Head of caudate nucleus (tissue), 42 donors: ENCODE data around the gene BCR.

ENCODE experiments used
- DNase-seq, 42 donors: peaks; one replicate each; pipeline versions ENCODE4 v3.0.0 to v3.0.0-alpha.2; 2020 to 2021; ENCODE audit warnings: mixed read lengths in 7 of 42
- intact Hi-C: fragments of 100-400 bp; cut with DNase I; formaldehyde crosslinking; loops from one replicate; pipeline ENCODE4 v1.15.0; 2022

BCR gene

DNA sequence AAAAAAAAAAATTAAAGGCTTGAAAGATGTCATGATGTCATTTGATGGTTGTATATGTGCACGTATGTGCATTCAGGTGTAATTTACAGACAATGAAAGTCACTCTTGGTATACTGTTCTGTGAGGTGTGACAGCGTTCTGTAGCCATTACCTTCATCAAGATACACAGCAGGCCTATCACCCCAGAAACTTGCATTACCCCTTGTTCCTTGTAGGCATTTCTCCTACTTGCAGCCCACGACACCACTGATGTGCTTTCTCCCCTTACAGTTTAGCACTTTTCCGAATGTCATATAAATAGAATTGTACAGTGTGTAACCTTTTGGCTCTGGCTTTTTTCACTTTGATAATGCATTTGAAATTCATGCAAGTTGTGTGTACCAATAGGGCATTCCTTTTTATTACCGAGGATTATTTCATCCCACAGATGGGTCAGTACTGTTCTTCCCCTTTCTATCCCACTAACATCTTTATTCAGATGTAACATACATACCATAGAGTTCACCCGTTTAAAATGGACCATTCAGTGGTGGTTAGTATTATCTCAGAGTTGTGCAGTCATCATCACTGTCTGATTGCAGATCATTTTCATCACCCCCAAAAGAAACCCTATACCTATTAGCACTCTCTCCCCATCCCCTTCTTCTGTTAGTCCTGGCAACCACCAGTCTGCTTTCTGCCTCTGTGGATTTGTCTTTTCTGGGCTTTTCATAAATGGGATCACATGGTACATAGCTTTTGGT, 30.3 kb downstream of the BCR start:
- intact Hi-C loops, result no loop called here
- DNase-seq, result peak in 3 of 42 donors; percentile 52 to 63 (median 62)

DNA sequence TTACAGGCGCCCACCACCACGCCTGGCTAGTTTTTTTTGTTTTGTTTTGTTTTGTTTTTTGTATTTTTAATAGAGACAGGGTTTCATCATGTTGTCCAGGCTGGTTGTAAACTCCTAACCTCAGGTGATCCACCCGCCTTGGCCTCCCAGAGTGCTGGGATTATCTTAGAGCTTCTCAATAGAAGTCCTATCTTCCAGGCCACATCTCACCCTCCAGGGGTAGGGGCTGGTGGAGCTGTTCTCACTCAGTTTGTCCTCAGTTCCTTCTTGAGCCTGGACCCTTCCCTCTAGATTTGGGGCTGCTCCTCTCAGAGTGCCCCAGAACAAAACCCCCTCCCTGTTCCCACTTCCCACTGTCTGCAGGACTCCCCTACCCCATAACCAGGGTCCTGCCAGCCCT, 31.3 kb downstream of the BCR start:
- intact Hi-C loops, result no loop called here
- DNase-seq, result no peak

DNA sequence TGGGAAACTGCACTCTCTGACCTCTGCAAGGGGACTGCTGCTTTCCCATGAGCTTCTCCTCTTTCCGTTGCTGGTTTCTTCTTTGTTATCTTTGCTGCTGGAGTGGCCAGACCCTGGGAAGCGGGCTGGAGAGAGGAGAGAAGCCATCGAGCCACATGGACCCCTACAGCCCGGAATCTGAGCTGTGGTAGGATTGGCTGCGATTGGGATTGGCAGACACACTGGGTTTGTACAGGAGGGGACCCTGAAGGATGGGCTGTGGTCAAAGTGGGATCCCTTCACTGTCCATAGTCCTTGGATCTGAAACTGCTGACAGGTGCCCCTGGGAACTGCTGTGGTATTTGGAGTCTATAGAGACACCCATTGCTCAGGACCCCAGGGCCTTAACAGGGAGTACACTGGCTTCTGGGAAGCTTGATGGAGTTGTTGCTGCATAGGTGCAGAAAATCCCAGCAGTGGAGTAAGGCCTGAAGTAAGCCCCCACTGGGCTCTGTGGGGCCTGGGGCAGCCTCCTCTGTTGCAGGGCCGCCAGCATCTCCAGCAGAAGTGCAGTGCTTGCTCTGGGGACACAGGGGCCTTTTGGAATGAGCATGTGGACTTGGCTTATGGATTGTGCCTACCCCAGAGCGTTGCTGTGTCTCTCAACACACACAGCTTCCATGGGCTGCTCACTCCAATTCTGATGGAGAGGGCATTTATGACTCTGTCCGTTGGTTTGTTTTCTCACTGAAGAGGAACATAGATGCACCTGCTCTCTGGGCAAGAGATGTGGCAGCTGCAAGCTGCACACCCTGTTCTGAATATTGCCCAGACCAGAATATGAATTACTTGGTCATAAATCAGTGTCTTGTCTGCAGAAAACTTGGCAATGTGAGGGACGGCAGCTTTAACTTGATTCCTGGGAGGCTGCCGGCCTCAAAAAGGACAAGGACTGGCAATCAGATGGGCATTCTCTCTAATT, 32.0 kb downstream of the BCR start:
- intact Hi-C loops, result no loop called here
- peak in 2 of 42 donors; percentile 21 to 30 for DNase-seq

DNA sequence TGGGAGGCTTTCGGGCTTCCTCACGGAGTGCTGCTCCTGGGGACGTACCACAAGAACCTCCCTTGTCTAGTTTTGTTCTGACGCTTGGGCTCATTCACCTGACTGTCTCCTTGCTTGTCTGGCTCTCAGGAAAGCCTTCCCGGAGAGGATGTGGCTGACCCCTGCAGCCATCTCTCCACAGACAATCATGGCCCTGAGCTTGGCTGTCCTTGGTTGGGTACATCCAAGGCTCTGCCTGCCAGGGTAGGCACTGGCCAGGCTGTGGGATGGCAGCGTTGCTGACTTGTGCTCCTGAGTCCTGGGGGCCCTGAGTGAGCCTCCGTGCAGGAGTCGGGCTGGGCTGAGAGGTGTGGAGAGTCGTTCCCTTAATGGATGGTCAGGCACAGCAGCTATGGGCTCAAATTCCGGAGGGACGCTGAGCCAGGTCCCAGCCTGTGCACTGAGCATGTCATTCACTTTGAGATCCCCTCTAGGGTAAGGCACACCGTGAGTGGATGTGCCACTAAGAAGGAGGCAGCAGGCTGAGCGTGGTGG, 32.8 kb downstream of the BCR start:
- DNase-seq, result peak in 1 of 42 donors; percentile 27

DNA sequence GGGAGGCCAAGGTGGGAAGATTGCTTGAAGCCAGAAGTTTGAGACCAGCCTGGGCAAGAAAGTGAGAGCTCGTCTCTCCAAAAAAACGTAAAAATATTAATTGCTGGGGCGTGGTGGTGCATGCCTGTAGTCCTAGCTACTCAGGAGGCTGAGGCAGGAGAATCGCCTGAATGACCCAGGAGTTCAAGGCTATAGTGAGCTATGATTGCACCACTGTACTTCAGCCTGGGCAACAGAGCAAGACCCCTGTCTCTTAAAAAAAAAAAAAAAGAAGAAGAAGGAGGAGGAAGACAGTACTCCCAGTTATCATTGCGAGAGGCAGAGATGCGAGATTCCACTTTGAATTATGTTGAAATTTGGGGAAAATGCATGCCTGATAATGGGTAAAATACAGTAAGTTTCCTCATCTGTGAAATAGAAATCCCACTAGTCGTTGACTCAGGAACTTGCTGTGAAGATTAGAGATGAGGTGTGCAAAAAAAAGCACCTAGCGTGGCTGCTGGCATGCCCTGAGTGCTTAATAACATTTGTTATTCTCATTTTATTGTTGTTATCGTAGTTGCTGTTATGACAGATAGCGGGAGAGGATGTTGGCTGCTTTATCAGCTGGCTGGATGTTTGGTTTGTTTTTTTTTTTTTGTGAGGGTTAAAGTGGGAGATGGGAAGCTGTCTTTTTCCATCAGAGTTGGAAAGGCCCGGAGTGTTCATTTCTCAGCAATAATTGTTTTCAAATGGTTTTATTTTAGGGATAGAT, 33.4 kb downstream of the BCR start:
- intact Hi-C loops, result no loop called here
- no peak for DNase-seq

More for the DNA sequence above, 32.8 kb downstream of the BCR start:
- intact Hi-C loops, result no loop called here

DNA sequence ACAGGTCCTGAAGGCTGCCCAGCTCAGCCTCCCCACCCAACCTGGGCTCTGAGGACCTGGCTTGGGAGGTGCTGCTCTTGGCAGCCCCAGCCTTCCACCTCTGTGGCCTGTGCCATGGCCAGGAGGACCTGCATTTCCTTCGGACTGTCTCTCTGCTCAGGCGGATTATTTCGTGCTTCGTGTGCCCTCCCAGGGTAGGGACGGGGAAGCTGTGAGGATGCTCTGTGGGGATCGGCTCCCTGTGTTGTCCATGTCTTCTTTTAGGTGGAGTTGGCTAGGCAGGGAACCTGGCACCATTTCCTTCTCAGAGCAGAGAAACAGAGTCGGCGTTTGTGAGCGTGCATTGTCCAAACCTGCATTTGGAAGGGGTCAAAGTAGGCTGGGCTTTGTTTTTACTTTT, 34.1 kb downstream of the BCR start:
- DNase-seq, result no peak
- intact Hi-C loops, result no loop called here

DNA sequence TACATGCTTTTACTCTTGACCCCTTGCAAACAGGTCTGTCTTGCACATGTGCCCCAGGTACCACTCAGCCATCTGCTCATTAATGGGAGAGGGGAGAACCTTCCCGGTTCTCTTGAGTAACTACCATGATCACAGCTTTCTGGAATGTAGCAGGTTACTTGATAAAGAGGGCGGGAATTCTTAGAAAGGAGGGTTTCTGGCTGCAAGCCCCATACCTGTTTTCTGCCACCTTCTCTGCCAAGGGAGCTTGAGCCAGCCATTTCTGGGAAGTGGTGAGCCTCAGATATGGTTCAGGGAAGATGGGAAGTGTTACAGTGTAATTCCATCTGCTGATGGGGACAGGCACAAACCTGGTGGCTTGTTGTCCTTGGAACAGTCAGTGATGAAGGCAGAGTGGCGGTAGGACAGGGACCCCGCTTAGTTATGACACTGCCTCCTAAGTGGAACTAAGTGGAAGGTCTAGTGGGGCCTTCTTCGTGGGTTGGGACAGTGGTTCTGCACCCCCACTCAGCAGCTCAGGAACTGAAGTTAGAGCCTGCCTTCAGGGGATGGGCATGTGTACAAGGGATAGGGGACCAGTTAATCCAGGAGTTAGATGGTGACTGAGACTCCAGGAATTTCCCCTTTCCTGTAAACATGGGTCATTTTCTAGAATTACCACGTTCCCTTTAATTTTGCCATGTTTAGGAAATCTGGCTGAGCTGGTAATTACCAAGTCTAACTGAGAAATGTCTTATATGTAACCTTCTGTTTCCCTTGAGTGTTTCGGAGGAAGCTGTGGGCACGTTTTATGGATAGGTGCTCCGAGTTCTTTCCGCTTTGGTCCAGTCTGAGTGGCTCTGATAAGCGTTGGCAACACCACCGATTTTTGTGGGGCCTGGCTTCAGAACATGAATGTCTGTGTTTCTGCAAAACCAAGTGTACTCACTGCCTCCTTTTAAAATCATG, 35.3 kb downstream of the BCR start:
- intact Hi-C loops, result no loop called here
- no peak for DNase-seq

DNA sequence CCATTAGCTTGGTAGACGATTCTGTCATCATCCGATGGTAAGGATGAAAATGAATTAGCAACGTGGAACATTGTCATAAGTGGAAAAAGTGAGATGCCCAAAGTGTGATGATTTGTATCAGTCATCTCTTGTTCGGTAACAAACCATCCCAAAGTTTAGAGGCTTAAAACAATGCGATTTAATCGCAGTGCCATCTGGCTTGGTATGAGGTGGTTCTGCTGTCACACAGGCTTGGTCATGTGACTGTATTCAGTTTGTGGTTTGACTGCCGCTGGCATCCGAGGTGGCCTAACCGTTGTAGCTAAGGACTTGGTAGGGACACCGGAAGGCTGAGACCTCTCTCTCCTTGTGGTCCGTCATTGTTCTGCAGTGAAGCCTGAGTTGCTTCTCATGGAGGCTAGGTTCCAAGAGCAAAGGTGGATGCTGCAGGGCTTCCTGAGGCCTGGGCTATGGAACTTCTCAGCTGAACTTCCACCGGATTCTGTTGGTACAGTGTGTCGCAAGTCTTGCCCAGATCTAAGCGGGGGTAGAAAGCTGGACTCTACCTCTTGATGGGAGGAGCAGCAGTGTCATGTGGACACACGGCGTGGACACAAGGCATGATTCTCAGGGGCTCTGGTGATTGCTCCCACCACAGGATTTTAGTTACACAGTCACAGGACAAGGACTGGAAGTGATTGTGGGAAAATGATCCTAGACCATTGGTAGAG, 36.3 kb downstream of the BCR start:
- intact Hi-C loops, result no loop called here
- DNase-seq, result no peak

DNA sequence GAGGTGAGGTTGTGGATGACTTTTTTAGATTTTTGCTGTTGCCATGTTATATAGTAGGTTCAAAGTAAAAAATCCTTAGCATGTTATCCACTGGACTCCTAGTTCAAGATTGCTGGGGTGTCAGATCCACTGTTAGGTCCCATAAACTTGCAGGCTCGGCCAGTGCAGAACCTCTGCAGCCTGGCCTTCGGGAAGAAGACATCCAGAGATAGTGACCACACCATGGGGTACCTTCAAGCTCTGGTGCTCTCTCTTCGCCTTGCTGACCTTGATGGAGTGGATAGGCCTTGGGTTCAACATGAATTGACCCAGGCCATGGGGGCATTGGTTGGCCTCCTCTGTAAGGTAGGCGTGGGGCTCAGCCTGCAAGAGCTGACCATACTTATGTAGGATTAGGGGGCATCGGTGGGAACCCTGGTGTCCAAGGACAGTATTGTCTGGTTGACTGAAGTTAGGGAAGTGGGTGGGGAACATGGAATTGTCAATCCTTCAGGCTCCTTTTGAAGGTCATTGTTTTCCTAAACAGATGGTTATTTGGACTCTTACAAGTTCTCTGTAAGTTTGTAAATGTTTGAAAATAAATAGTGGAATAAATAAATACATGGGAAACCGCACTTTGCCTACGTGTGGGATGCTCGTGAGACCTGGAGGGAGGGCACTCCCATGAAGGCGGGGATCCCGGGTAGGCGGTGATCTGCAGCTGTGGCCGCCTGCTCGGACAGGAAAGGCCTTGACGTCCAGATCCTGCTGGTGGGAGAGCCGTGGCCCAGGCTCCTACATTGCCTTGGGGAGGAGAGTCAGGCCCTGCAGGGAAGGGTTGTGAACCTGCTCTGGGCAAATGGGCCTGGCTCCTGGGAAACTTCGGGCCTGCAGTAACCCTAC, 37.1 kb downstream of the BCR start:
- intact Hi-C loops, result no loop called here
- DNase-seq, result no peak

DNA sequence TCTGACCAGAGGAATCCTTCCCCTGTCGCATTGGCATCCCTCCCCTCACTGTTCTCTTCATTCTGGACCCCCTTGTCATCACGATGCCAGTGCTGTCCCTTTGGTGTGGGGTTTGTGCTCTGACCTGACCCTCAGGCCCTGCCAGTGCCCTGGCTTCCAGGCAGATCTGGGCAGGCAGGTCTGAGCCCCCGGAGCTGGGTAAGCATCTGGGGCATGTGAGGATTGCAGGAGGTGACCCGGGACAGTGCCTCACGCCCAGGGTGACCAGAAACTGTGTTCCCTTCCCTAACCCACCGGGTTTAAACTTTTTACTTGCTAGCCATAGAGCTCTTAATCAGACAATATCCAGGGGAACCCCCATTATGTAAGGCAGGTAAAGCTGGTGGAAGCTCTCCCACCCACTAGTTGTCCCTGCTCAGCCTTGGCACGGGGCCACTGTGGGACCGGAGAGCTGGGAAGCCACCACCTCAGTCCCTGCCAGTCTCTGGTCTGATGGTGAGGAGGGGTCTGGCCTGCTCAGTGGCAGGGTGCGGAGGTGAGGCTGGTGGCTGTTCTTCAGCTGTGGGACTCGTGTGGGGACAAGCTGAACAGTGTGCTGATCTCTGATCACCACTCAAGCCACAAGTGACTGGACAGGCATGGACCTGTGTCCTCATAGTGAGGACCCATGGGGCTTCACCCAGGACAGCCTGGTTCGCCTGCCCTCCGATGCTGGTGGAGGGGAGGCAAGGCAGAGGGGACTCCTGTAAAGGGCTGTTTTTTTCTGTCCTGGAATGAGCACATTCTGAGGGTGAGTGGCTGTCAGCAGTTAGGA, 38.0 kb downstream of the BCR start:
- DNase-seq, result no peak
- intact Hi-C loops, result no loop called here

DNA sequence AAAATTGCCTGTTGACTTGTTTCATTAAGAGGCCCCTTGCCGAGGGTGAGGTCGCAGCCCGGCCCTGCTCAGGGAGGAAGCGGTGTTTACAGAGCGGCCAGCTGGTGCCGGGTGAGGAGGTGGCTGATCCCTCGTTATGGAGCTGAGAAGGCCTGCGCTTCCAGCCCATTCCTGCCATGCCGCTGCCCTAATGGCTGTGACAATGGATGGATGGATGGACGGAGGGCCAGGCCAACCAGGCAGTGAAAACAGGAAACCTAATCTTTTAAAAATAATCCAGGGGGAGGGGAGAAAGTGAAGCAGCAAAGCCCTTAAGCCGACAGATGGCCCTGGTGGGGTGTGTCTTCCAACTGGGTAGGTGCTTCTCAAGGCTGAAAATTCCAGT, 38.5 kb downstream of the BCR start:
- DNase-seq, result no peak
- intact Hi-C loops, result no loop called here

DNA sequence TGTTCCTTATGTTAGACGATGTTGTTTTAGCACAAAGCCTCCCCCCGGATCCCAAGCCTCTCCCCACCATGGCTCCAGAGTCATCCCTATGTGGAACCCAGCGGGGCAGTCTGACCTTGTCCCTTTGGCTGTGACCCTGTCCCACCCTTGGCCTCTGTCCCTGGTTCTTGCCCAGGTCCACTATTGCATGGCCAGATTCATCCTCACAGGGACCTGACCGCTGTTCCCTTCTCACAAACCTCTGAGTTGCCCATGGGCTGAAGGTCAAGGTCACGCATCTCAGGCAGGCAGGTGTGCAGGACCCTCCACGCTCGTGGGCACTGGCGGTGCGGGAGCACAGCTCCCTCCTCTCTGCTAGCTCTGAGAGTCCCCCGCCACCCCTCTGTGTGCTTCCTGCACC, 39.0 kb downstream of the BCR start:
- intact Hi-C loops, result no loop called here
- no peak for DNase-seq

DNA sequence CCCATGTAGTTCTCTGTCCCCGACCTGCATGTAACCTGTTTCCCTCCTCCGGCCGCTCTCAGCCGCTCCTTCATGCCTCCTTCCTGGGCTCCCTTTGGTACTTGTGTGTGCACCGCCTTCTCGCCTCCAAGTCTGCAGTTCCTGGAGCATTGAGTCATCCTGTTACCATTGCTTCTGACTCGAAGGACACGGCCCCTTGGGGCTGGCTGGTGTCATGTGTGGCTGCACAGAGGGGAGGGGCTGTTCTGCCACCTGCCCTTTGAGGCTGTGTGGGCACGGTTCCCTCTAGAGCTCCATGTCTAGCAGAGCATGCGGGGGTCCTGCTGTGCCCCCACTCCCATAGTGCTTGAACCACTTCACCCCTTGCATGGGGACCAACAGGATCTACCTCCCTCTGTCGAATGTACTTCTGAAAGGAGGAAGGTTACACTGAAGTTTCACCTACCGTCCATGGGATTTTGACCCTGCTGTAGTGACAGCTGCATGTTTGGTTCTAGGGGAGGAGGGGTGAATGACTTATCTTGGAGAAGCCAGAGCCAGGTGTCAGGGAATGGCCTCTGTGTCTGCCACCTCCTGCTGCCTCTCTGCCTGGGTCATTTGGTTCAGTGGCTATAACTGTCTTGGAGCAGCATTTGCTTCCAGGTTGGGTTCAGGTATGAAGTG, 39.6 kb downstream of the BCR start:
- intact Hi-C loops, result no loop called here
- DNase-seq, result peak in 24 of 42 donors; percentile 33 to 81 (median 55)

DNA sequence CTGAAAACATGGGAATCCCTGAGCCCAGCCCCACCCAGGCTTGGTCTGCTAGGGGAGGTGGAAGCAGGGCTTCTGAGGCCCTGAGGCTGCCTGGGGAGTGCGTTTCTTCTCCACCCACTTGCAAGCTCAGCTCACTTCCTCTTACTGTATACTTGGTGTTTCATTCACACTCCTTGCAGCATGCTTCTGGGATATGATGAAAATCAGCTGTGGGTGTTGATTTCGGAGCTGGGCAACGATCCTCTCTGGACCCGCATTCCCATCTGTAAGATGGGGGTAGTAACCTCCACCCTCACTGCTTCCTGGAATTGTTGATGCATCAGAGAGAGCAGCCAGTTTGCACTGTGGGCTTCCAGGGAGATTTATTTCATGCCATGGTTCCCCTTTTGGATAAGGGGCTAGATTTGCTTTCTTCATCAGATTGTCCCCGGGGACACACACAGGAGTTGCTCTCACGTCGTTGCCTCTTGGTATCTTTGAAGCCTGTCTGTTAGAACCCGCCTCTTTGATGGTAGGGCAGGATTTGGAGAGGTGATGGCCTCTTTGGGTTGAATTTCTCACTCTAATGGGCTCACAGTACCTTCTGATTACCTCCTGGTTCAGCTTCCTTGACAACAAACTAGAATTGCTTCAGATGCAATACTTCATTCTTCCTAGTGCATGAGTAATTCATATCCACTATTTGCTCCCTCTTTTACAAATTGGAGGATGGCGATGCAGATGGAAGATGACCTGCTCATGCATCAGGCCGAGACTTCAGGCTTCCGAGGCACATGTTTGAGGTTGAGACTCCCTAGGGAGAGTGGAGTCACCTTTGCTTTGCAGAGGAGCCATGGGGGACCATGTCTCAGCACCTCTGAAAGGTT, 40.4 kb downstream of the BCR start:
- DNase-seq, result peak in 3 of 42 donors; percentile 39 to 57 (median 42)

More for the DNA sequence above, 40.4 kb downstream of the BCR start:
- intact Hi-C loops, result no loop called here
